GM06990 (cell line): ENCODE results near the gene AMPD2.
"Not testable (repeated sequence)": the region's sequence is repeated elsewhere in the genome, so short reads cannot be mapped to it uniquely, and the experiment has no call there.

Experiments used
- DNase-seq: peaks from one replicate; pipeline ENCODE4 v3.0.0-alpha.2; 2011; ENCODE audit not compliant: insufficient read length; ENCODE audit errors: extremely low read depth
- H3K27me3 ChIP-seq: replicated peaks from 2 replicates; pipeline ENCODE4 v1.6.0; 2011; ENCODE audit warnings: low read length; ENCODE audit not compliant: control insufficient read depth, insufficient read depth
- H3K36me3 ChIP-seq: 2 replicates; pipeline ENCODE4 v1.5.1; 2011; ENCODE audit warnings: low read length; ENCODE audit not compliant: control insufficient read depth, insufficient read depth
- H3K4me3 ChIP-seq: replicated peaks from 2 replicates; pipeline ENCODE4 v1.5.1; 2011; ENCODE audit warnings: low read depth, mild to moderate bottlenecking, control low read depth, low read length
- CTCF ChIP-seq: IDR thresholded peaks from 2 replicates; pipeline ENCODE4 v1.5.1; 2011; ENCODE audit warnings: low read length, control low read depth, mild to moderate bottlenecking, inconsistent platforms; ENCODE audit not compliant: insufficient read depth, poor library complexity, severe bottlenecking

AMPD2 gene

GRCh38 chr1:109677459-109677858 lies 57.8 kb downstream of the AMPD2 start:
- Histone ChIP-seq H3K36me3 (no peaks in the 10 kb centered on the region), H3K4me3 (no peak overlapping the region), H3K27me3 (no peaks in the 10 kb centered on the region)
- no peak for DNase-seq
- TF ChIP-seq CTCF = no peak

DNA sequence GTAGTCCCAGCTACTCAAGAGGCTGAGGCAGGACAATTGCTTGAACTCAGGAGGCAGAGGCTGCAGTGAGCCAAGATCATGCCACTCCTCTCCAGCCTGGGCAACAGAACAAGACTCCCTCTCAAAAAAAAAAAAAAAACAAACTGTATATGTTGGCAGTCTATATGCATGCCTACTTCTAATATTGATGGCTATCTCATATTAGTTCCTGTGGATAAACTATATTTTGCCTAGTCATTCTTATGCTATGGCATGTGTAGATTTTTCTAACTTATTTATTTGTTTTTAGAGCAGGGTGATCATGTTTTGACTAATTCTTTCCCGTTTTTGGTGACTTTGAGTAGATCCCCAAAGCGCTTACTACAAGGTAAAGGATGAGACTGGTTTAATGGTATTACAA lies 59.0 kb downstream of the AMPD2 start:
- not testable (repeated sequence) for H3K27me3 ChIP-seq, DNase-seq, H3K36me3 ChIP-seq, H3K4me3 ChIP-seq
